Mesodermal cell (in vitro differentiated cells): Measurements from ENCODE around the gene DPYD.
"Not testable (repeated sequence)": the region's sequence is repeated elsewhere in the genome, so short reads cannot be mapped to it uniquely, and the experiment has no call there.

Experiments
- H3K27ac ChIP-seq: 2 replicates; pipeline ENCODE4 v1.7.0; 2013; ENCODE audit warnings: mild to moderate bottlenecking, low read depth, low read length, moderate library complexity; ENCODE audit not compliant: severe bottlenecking
- H3K36me3 ChIP-seq: 2 replicates; pipeline ENCODE4 v1.7.1; 2013; ENCODE audit warnings: mild to moderate bottlenecking, low read length, moderate library complexity; ENCODE audit not compliant: control insufficient read depth, insufficient read depth
- H3K4me1 ChIP-seq: one replicate; pipeline ENCODE4 v1.7.1; 2013; ENCODE audit warnings: mild to moderate bottlenecking, low read length; ENCODE audit not compliant: insufficient read depth, control insufficient read depth, poor library complexity, severe bottlenecking
- H3K4me3 ChIP-seq: 2 replicates; pipeline ENCODE4 v1.7.0; 2013; ENCODE audit warnings: low read length, control low read depth, mild to moderate bottlenecking; ENCODE audit not compliant: insufficient read depth, poor library complexity, severe bottlenecking; ENCODE audit errors: extremely low read depth
- H3K9me3 ChIP-seq: 2 replicates; pipeline ENCODE4 v1.7.1; 2013; ENCODE audit warnings: mild to moderate bottlenecking, low read length, moderate library complexity; ENCODE audit not compliant: control insufficient read depth
- WGBS, 2 experiments: methylation state at CpG; one replicate each; pipeline ENCODE4 v1.1.5; 2013; ENCODE audit warnings: missing lambda C conversion rate in 2 of 2; ENCODE audit not compliant: insufficient coverage in 2 of 2; 5-methylcytosine and 5-hydroxymethylcytosine counted together

The DPYD gene

GRCh38 chr1:97238816-97239215, 682.0 kb downstream of the DPYD start:
- WGBS, 2 experiments = 76 to 89% methylated on average over 3 of the region's 3 CpGs
- no peak overlapping the region for H3K27ac ChIP-seq
- H3K4me1 ChIP-seq = no peaks in the 10 kb centered on the region
- no peaks in the 10 kb centered on the region for H3K36me3 ChIP-seq
- H3K4me3 ChIP-seq = no peak overlapping the region
- no peaks in the 10 kb centered on the region for H3K9me3 ChIP-seq

GRCh38 chr1:97231354-97231753, 689.5 kb downstream of the DPYD start:
- H3K27ac ChIP-seq, H3K9me3 ChIP-seq, H3K4me1 ChIP-seq, H3K4me3 ChIP-seq, H3K36me3 ChIP-seq: not testable (repeated sequence)
- WGBS, 2 experiments = 94 to 100% methylated on average over 1 to 2 of the region's 2 CpGs

GRCh38 chr1:97212671-97213070, 708.2 kb downstream of the DPYD start:
- H3K9me3 ChIP-seq = no peaks in the 10 kb centered on the region
- H3K4me3 ChIP-seq = no peak overlapping the region
- H3K4me1 ChIP-seq = no peaks in the 10 kb centered on the region
- no peaks in the 10 kb centered on the region for H3K36me3 ChIP-seq
- WGBS, 2 experiments = 80 to 94% methylated on average over 1 to 2 of the region's 2 CpGs
- no peak overlapping the region for H3K27ac ChIP-seq

- Histone ChIP-seq H3K4me3 (no peak overlapping the region), H3K27ac (no peak overlapping the region), H3K4me1 (no peaks in the 10 kb centered on the region), H3K9me3 (no peaks in the 10 kb centered on the region), H3K36me3 (no peaks in the 10 kb centered on the region)
- WGBS, 2 experiments = 60 to 89% methylated on average over 1 of the region's 1 CpG
These were observed 710.5 kb downstream of the DPYD start for GRCh38 chr1:97210307-97210706.

GRCh38 chr1:97209381-97209957, 711.4 kb downstream of the DPYD start:
- no CpG with 5 or more reads among the region's 3 CpGs for WGBS, 2 experiments
- Histone ChIP-seq H3K4me3 (no peak overlapping the region), H3K27ac (no peak overlapping the region), H3K36me3 (no peaks in the 10 kb centered on the region), H3K4me1 (no peaks in the 10 kb centered on the region), H3K9me3 (no peaks in the 10 kb centered on the region)

GRCh38 chr1:97207868-97208267, 713.0 kb downstream of the DPYD start:
- H3K4me1 ChIP-seq = peaks cover 3% of the 10 kb centered on the region
- no peak overlapping the region for H3K4me3 ChIP-seq
- no peaks in the 10 kb centered on the region for H3K9me3 ChIP-seq
- H3K36me3 ChIP-seq = no peaks in the 10 kb centered on the region
- no peak overlapping the region for H3K27ac ChIP-seq

- H3K4me3 ChIP-seq = no peak overlapping the region
- H3K9me3 ChIP-seq = no peaks in the 10 kb centered on the region
- peaks cover 10% of the 10 kb centered on the region for H3K4me1 ChIP-seq
- H3K27ac ChIP-seq = no peak overlapping the region
- no peaks in the 10 kb centered on the region for H3K36me3 ChIP-seq
- no CpG with 5 or more reads among the region's 1 CpG for WGBS, 2 experiments
These were observed 716.4 kb downstream of the DPYD start for GRCh38 chr1:97204468-97204867.

GRCh38 chr1:97202481-97203380, 718.1 kb downstream of the DPYD start:
- H3K4me3 ChIP-seq = no peak overlapping the region
- 80 to 86% methylated on average over 3 of the region's 5 CpGs for WGBS, 2 experiments
- no peaks in the 10 kb centered on the region for H3K9me3 ChIP-seq
- no peak overlapping the region for H3K27ac ChIP-seq
- H3K4me1 ChIP-seq = peaks cover 10% of the 10 kb centered on the region
- no peaks in the 10 kb centered on the region for H3K36me3 ChIP-seq

GRCh38 chr1:97201641-97202040, 719.2 kb downstream of the DPYD start:
- H3K9me3 ChIP-seq = no peaks in the 10 kb centered on the region
- WGBS, 2 experiments = 89 to 100% methylated on average over 1 to 3 of the region's 3 CpGs
- H3K27ac ChIP-seq = peak overlapping the region; percentile 43
- no peak overlapping the region for H3K4me3 ChIP-seq
- no peaks in the 10 kb centered on the region for H3K36me3 ChIP-seq
- peaks cover 10% of the 10 kb centered on the region for H3K4me1 ChIP-seq

- 100% methylated on average over 2 of the region's 2 CpGs; no CpG with 5 or more reads in 1 of the 2 experiments for WGBS, 2 experiments
These were observed 720.2 kb downstream of the DPYD start for GRCh38 chr1:97200595-97200994.

More at GRCh38 chr1:97200595-97200994, 720.2 kb downstream of the DPYD start:
- H3K27ac ChIP-seq = no peak overlapping the region
- H3K4me3 ChIP-seq = no peak overlapping the region
- peaks cover 10% of the 10 kb centered on the region for H3K4me1 ChIP-seq
- H3K36me3 ChIP-seq = no peaks in the 10 kb centered on the region
- H3K9me3 ChIP-seq = no peaks in the 10 kb centered on the region
